ENCODE measurements around the gene TM9SF1.

TM9SF1 gene, protein sequence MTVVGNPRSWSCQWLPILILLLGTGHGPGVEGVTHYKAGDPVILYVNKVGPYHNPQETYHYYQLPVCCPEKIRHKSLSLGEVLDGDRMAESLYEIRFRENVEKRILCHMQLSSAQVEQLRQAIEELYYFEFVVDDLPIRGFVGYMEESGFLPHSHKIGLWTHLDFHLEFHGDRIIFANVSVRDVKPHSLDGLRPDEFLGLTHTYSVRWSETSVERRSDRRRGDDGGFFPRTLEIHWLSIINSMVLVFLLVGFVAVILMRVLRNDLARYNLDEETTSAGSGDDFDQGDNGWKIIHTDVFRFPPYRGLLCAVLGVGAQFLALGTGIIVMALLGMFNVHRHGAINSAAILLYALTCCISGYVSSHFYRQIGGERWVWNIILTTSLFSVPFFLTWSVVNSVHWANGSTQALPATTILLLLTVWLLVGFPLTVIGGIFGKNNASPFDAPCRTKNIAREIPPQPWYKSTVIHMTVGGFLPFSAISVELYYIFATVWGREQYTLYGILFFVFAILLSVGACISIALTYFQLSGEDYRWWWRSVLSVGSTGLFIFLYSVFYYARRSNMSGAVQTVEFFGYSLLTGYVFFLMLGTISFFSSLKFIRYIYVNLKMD

DNA sequence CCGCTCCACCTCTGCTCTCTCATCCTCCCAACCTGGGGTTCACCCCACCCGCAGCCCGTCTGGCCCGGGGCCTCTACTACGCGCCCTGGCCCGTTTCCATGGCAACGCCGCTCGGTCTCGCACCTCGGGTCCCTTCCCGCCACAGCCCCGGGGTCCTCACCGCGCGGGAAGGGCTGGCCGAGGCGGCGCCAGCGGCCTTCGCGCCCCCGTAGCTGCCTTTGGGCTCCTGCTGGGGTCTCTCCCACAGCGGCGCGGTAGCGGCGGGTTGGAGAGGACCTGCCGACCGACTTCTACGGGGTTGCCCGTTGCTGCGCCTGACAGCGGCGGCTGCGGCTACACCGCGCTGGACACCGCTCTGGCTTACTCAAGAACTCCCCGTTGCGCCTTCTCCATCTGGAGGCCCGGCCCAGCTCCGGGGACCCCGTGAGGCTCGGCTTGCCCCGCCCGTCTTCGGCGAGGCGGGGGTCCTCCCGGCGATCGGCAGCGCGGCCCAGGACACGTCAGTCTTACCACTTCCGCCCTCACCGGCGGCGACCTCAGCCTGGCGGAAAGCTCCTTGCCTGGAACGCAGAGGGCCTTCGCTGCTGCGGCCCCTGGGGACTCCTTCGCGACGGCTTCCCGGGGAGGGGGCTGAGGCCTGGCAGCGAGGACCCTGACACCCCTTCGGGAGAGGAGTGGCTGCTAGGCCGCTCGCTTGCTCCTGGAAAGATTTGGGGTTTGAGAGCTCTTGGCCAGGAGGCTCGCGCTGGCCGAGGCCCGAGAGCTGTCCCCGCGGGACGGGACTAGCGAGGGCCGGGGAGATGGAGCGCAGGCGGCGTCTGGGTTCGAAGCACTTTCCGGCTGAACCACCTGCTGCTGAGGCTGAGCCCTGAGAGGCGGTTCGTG, at the start of gene TM9SF1:
Gene TM9SF1, minus strand, starts transcription at position 256 of the 885 bp plus-strand sequence. CDS start 422 bp downstream, outside the sequence.
- DNase-seq (ENCODE audit: low read depth): peak; percentile 78

DNA sequence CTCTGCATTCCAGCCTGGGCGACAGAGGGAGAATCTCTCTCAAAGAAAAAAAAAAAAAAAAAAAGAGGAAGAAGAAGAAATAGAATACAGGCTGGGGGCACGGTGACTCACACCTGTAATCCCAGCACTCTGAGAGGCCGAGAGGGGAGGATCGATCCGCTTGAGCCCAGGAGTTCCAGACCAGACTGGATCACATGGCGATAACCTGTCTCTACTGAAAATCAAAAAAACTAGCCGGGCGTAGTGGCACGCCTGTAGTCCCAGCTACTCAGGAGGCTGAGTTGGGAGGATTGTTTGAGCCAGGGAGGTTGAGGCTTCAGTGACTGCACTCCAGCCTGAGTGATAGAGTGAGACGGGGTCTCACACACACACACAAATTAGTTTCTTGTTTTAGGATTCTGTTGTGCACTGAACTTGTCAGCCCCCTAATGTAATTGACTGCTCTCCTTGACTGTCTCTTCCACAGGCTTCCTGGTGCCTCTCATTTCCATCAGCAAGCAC, 48.1 kb upstream of the TM9SF1 start:
- no peak for DNase-seq (ENCODE audit: low read depth)

DNA sequence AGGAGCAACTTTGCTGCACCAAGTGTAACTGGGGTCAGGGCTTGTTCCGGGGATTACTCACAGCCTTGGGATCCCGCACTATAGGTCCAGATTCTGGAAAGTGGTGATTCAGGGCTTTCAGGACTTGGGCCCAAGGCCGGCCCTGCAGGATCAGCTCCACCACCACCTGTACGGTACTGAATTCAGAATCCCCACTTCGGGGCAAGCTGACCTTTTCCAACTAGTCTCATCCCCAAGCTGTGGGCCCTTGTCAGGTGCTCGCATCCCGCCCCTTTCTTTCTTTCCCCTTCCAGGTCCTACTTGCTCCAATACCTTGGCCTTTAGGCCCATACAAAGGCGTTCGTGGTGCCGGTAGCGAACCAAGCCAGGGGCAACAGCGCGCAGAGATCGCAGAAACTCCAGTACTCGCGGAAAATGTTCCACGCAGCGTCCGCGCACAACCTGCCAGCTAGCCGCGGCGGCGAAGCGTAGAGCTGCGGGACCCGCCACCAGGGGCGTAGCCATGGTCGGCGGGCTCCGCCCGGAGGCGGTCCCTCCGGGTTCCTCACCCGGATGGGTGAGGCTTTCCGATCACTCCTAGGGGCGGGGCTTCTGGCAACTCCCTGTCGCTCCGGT, 46.7 kb upstream of the TM9SF1 start:
- DNase-seq (ENCODE audit: low read depth): peak; percentile 87

DNA sequence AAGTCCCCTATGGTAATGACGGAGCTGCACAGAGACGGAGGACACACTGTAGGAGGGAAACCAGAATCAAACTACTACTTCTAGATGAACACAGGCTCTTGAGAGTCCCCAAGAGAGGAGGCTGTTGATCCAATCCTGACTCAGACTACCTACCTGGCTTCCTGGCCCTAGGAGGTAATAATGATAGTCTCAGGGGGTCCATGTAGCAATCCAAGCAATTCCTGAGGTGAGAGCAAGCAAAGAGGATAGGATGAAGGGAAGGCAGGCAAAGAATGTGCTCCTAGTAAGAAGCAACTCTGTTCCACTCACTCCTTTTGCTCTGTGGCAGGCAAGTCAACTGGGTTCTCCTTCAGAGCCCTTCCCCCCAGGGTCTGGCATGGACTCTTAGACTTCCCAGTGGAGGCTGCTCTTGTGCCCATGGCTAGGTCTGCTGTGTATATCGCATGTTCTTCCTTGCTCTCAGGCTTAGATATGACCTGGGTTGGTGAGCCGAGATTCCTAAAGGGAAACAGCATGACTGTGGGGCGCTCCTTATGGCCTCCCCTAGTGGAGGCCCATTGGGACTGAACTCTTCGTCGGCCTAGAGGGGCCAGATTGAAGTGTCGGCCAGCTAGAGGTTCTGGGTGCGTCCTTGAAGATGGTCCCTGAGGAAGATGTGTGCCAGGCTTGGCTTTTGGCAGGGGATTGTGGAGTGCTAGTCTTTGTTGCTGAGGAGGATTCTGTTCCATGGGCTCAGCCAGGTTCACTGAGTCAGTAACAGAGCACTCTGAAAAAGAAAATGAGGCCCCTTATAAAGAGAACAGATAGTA, 45.1 kb upstream of the TM9SF1 start:
- DNase-seq (ENCODE audit: low read depth): no peak

DNA sequence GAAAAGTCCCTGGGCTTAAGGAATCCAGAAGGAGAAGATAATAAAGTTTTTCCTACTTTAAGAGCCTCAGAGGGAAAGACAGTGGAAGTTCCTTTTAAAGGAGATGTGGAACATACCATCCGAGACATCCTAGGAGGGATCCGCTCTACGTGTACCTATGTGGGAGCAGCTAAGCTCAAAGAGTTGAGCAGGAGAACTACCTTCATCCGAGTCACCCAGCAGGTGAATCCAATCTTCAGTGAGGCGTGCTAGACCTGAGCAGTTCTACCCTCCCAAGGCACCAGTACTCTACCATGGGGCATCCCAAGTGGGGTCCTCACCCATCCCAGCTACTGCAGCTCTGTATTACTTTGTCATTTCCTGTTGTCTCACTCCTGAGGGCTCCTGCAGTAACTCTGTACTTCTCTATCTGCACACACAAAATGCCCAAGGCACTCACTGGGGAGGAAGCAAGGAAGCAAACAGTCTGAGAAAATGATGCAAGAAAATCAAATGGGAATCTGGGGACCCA, 43.3 kb upstream of the TM9SF1 start:
- DNase-seq (ENCODE audit: low read depth): no peak

DNA sequence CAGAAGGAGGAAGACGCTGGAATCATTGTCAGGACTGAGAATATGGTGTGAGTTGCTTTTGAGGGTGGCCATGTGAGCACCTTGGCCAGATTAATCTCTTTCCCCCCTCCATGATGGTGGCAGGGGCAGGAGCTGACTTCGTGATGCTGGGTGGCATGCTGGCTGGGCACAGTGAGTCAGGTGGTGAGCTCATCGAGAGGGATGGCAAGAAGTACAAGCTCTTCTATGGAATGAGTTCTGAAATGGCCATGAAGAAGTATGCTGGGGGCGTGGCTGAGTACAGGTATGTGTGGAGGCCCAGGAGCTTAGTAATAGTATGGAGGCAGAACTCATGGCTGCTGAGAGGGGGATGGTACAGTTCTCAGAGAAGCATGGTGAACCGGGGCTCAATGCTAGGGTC, 42.9 kb upstream of the TM9SF1 start:
- DNase-seq (ENCODE audit: low read depth): no peak

DNA sequence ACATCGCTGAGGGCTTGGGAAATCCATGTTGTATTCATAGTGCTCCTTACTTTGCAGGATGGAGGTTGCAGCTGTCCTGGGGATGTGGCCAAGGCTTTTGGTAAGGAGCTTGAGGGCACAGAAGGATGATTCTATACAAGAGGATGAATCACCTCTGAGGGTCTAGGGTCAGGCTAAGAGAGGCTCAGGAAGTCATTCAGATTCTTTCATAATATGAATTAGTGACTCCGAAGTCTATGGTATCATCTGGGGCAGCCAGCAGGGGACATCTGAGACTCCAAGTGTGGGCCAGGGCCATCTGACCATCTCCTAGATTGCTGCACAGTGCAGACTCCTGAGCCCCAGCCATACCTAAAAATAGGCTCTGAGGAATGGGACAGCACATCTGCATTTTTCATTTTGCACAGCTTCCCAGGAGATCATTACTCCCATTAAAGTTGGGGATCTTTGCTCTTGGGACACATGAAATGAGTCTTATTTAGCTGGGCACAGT, 42.3 kb upstream of the TM9SF1 start:
- DNase-seq (ENCODE audit: low read depth): no peak

DNA sequence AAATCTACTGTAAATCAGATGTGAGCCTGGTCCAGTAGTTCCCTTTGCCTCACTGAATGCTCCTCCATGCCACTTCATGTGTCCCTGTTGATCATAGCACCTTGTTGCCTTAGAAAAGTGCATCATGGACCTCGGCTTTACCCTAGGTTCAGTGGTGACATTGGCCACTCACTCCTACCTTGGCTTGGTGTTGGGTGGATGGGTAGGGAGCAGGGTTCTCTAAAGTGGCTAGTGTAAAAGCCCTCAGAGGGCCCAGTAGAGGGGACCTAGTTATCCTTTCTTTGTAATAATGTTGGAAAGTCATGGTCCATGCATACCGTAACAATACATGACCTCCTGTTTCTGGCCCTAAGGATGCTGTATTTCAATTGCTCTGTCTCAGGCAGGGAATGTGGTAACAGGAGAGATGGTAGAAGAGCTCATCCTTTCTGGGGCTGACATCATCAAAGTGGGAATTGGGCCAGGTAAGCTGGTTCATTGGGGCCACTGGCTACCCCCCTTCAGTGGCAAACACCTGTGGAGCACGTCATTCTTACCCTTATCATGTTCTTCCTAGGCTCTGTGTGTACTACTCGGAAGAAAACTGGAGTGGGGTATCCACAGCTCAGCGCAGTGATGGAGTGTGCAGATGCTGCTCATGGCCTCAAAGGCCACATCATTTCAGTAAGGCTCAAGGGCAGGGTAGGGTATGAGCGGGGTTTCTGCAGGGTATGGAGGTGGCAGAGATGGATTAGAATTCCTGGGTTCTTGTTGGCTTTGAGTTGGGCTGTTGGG, 41.6 kb upstream of the TM9SF1 start:
- no peak for DNase-seq (ENCODE audit: low read depth)

DNA sequence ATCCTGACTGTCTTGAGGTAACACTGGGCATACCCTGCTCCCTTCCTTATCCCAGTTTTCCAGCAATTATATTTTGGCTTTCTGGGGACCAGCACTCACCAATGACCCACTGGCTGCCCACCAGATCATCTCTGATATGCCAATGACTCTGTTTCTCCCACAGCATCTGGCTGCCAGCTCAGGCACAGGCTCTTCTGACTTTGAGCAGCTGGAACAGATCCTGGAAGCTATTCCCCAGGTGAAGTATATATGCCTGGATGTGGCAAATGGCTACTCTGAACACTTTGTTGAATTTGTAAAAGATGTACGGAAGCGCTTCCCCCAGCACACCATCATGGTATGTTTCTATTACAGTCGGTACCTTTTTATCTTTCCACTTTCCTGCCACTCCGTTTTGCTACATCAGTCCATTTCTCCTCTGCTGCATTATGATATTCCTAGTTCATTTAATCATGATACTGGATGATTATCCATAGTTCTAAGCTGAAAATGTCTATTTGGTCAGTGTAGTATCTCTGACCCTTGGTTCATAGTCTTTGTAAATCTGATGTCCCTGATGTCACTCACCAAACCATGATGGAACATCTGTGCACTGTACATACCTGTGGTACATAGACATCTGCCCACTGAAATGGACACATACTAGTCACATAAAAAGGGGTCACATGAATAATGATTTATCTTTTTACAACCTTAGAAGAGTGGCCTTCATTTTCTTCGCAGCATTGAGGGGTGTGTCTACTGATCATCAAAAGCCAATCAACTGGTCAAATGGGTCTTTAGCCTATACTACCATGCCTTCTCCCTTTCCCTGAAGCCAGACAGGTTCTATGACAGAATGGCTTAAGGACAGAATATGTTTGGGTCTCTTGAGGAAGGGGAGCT, 40.8 kb upstream of the TM9SF1 start:
- no peak for DNase-seq (ENCODE audit: low read depth)

DNA sequence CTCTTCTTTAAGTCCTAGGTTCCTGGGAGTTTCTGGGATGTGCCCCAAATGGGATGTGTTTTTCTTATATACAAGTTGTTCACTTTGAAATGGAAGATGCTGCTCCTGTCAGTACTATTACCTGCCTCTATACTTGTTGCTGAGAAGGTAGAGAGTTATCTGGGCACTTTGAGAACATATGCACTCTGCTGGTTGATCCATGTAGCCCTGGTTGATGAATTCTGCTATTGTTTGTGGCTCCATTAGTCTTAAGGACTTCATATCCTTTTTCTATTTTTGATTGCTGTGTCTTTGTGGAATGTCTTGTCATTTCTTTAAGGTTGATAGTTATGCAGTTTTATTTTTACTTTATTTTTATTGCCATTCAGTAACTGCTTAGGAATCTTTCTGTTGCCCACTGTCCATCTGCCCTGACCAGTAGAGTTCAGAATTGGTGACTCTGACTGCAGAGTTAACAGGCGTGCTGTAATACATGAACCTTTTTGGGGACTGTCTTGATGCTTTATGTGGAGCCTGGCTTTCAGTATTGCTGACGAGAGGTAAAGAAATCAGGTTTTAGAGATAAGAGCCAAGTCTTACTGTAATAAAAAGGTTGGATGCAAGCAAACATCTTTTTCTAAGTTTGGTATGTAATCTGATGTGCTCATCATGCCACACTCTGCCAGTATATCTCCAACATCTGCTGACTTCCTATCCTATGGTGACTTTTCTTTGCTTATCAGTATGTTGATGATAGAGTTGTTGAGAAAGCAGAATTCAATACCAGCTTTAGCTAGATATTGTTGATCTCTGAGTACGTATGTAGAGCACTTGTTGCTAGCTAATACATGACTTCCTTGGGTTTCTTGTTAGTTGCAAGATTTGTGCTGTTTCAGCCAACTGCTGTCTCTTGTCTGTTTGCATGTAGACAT, 39.1 kb upstream of the TM9SF1 start:
- DNase-seq (ENCODE audit: low read depth): no peak

DNA sequence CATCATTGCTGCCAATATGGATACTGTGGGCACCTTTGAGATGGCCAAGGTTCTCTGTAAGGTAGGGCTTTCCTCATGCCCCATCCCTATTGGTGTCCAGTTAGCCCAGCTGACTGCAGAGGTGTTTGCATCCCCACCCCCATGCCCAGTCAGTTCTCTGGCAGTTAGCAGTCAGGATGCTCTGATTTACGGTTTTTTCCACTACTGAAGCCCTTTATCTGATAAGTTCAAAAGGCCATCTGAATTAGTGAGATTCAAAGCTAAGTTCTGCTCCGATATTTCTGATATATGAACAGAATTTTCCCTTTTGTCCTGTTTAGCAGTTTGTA, 38.3 kb upstream of the TM9SF1 start:
- no peak for DNase-seq (ENCODE audit: low read depth)

DNA sequence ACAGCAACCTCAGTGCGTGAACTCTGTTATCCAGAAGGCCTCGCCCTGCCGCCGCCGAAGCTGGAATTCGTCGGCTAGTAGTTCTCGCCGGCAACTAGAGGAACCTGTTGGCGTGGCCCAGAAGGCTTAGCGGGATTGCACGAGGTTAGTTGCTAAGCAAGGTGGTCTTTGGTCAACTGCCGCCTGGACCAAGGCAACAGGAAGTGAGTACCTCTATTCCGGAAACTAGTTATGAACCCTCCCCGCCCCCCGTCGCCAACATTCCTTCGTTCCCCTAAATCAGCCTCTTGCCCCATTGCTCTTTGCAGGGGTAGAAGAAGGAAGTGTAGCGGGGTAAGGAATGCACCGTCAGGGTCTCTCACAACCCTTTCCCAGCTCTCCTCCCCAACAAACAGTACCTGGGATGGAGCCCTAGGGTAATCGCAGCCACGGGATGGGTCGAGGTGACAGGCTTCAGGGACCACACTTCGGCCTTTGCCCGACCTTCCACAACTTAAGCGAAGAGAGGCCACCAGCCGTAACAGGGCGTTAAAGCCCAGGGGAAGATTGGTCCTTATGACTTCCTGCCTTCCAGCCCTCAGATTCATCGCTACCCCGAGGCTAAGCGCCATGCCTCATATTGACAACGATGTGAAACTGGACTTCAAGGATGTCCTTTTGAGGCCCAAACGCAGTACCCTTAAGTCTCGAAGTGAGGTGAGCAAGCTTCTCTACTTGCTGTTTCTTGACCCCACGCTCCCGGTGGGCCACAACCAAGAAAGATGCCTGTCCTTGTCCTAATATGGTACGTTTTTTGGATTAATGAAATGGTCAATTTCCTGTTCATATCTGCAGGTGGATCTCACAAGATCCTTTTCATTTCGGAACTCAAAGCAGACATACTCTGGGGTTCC, 37.6 kb upstream of the TM9SF1 start, which contains the start of gene GMPR2:
Gene GMPR2, plus strand, starts transcription at position 285 of the 893 bp plus-strand sequence. Its CDS starts 325 bp downstream, at position 610.
- no peak for DNase-seq (ENCODE audit: low read depth)

DNA sequence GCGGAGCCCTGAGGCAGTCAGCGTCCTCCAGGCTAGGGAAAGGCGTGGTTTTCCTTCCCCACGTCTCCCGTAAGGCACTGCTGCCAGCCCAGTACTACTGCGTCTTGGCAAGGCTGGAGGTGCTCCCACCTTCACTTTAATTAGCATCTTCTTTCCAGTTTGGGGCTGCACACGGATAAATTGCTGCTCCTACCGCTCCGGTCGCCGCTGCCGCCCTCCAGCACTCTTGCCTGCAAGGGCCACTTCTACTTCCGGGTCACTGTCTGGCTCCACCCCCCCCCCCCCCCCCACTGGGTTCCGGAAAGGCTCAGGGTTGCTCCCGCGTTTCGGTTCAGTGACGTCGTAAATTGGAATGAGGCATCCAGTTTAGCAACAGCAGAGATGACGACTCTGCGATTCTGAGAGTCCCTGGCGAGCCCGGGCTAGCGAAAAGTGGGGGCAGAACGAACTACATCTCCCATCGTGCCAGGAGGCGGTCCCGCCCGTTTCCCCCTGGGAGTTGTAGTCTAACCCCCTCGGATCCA, 36.9 kb upstream of the TM9SF1 start, which contains the start of gene NEDD8:
Gene NEDD8, minus strand, starts transcription at position 247 of the 524 bp plus-strand sequence. Its CDS starts 100 bp downstream, at position 147.
- DNase-seq (ENCODE audit: low read depth): peak; percentile 77

DNA sequence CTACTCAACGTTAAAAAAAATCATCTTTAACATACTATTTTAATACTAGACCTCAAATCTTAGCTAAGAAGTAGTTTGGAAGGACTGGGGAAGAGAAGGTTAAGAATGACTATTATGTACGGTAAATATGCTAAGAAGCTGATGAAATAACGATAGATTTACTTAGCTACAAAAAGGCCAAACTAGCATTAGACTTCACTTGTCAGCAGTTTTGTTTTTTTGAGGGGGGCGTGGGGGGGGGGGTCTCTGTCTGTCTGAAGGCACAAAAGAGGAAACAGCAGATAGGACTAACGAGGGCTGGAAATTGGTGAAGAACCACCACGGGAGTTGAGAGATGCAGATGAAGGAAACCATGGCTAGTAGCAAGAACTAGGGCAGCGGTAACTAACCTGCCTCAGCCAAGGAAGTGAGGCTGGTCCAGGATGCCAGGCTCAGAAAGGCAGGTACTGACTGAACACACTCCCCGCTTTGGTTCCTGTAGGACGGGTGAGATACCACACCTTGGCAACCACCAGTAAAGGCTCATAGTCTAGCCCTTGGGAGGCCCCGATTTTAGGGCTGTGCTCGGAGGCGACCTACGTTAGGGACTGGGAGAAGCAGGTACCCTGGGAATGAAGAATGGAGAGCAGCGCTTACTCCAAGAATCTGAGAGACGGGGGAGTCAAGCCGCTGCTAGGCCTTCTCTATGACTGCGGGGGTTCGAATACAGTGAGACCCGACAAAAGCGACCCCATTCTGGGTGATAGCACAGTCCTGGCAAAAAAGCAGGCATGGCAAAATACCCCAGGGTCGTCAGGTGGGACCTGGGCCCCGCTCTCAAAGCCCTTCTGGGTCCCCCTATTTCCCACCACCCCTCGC, 36.3 kb upstream of the TM9SF1 start:
- DNase-seq (ENCODE audit: low read depth): no peak

DNA sequence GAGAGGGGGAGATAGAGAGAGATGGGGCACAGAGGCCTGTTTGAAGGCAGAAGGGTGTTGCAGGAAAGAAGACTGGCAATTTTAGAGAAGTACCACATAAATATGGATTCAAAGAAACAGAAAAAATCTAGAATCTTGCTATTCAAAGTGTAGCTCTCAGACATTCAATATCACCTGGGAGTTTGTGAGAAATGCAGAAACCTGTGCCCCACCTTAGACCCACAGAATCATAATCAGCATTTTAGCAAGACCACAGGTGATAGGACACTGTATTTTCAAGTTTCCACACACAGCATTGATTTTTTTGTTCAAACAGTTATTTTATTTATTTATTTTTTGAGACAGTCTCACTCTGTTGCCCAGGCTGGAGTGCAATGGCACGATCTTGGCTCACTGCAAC, 33.7 kb upstream of the TM9SF1 start:
- no peak for DNase-seq (ENCODE audit: low read depth)

All from activated gamma-delta T cell treated with anti-CD3 and anti-CD28 coated beads, Interleukin-2, amount 50 U/mL, for 16 hours (primary cell).